Coronary artery (tissue), 2 donors: ENCODE measurements around the gene R3HDM4.

Experiments used
- DNase-seq: peaks from one replicate; pipeline ENCODE4 v3.0.0-alpha.2; 2017; ENCODE audit warnings: low spot score
- H3K27ac ChIP-seq, 2 donors: fragments of 200-600 bp; sonication (generic); one replicate each; pipeline ENCODE4 v1.5.1; 2016 to 2019
- H3K4me3 ChIP-seq: fragments of 200-600 bp; sonication (generic); 2 replicates; pipeline ENCODE4 v1.5.1; 2016; ENCODE audit warnings: mild to moderate bottlenecking, moderate library complexity
- TF ChIP-seq, protein P1 (sequence below): fragments of 200-600 bp; sonication (generic); IDR thresholded peaks from one replicate; pipeline ENCODE4 v1.5.1; 2019; ENCODE audit warnings: antibody characterized with exemption

The R3HDM4 gene

GRCh38 chr19:925087-925525 is 12.1 kb upstream of the R3HDM4 start:
- DNase-seq = no peak
- TF ChIP-seq, protein P1, sequence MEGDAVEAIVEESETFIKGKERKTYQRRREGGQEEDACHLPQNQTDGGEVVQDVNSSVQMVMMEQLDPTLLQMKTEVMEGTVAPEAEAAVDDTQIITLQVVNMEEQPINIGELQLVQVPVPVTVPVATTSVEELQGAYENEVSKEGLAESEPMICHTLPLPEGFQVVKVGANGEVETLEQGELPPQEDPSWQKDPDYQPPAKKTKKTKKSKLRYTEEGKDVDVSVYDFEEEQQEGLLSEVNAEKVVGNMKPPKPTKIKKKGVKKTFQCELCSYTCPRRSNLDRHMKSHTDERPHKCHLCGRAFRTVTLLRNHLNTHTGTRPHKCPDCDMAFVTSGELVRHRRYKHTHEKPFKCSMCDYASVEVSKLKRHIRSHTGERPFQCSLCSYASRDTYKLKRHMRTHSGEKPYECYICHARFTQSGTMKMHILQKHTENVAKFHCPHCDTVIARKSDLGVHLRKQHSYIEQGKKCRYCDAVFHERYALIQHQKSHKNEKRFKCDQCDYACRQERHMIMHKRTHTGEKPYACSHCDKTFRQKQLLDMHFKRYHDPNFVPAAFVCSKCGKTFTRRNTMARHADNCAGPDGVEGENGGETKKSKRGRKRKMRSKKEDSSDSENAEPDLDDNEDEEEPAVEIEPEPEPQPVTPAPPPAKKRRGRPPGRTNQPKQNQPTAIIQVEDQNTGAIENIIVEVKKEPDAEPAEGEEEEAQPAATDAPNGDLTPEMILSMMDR = no peak
- Histone ChIP-seq H3K27ac (peak overlapping the region; percentile 57 to 70), H3K4me3 (peak overlapping the region; percentile 78)

DNA sequence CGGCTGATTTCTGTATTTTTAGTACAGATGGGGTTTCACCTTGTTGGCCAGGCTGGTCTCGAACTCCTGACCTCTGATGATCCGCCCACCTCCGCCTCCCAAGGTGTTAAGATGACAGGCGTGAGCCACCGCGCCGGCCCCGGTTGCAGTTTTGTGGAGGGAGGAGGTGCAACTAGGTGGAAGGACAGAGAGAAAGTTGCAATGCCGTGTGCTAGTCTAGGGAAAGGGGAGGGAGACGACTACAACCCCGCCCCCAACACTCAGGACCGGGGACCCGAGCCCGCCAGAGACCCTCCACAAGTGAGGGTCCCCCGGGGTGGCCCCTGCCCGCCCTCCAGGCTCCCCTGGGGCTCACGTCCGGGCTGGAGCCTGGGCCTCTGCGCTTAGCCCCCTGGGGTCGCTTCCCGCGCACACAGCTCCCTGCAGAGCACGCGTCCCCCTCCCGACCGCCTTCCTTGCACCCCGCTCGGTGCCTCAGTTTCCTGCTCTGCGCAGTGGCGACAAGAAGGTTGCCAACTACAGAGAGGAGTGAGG is 11.6 kb upstream of the R3HDM4 start:
- Histone ChIP-seq H3K4me3 (peak overlapping the region; percentile 78), H3K27ac (peak overlapping the region in 1 of 2 donors; percentile 57)
- TF ChIP-seq, protein P1 = no peak
- no peak for DNase-seq

- DNase-seq = no peak
- TF ChIP-seq, protein P1 = no peak
- Histone ChIP-seq H3K4me3 (peak overlapping the region; percentile 59), H3K27ac (no peak overlapping the region)
These were observed 7.2 kb upstream of the R3HDM4 start for GRCh38 chr19:920051-920864.

- TF ChIP-seq, protein P1 = no peak
- H3K27ac ChIP-seq = no peak overlapping the region
- H3K4me3 ChIP-seq = peak overlapping the region; percentile 59
- DNase-seq = no peak
These were observed 6.4 kb upstream of the R3HDM4 start for GRCh38 chr19:919199-920050.

DNA sequence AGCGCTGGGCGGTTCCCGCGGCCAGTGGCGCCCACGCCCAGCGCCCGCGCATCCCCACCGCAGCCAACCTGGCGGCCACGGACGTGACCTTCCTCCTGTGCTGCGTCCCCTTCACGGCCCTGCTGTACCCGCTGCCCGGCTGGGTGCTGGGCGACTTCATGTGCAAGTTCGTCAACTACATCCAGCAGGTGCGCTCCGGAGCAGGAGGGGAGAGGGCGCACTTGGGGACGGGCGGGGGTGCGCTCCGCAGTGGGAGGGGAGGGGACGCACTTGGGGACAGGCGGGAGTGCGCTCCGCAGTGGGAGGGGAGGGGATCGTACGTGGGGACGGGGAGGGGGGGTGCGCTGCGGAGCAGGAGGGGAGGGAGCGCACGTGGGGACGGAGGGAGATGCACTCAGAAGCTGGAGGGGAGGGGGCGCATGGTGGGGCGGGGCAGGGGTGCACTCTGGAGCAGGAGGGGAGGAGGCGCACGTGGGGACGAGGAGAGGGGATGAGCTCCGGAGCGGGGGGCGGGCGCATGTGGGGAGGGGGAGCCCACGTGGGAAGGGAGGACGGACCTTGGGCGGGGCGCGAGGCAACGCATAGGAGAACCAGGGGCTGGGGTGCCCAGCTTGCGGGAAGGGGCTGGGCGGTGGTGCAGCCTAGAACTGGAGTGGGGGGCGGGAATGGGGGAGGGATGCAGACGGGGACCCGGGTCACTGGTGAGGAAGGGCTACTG is 5.6 kb upstream of the R3HDM4 start:
- Histone ChIP-seq H3K4me3 (peak overlapping the region; percentile 67), H3K27ac (no peak overlapping the region)
- DNase-seq = no peak
- TF ChIP-seq, protein P1 = no peak

DNA sequence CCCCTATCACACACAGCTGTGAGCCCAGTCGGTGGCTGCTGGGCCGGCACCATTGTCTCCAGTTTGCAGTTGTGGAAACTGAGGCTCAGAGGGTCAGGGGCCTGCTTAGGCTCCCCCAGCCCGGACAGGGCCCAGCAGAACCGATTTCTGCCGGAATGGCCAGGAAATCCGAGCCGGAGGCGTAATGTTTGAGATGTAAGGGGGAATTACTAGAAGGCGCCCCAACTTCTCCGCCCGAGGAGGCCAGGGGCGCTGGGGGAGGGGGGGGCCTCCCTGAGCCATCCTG is 5.1 kb upstream of the R3HDM4 start:
- Histone ChIP-seq H3K4me3 (peak overlapping the region; percentile 67), H3K27ac (no peak overlapping the region)
- TF ChIP-seq, protein P1 = no peak

More for the DNA sequence above, 5.1 kb upstream of the R3HDM4 start:
- no peak for DNase-seq
